ENCODE data around the gene PCID2. TPM values are rescaled to one million over a fixed set of nuclear protein-coding genes. Genes with fewer than 3 reads are reported as not detected.
"Not testable (repeated sequence)": the region's sequence is repeated elsewhere in the genome, so short reads cannot be mapped to it uniquely, and the experiment has no call there.

Gene PCID2
- polyA plus RNA-seq (2013) = 29.9 and 30.4 TPM in 2 replicates

- peak within 1 kb of the TSS; percentile 99 for H3K4me3 ChIP-seq (ENCODE audit: low read depth, low read length)
- H3K18ac ChIP-seq (ENCODE audit: low read length) = peak within 1 kb of the TSS; percentile 90
- H3K79me2 ChIP-seq (ENCODE audit: control insufficient read depth, insufficient read depth, low read length, poor library complexity) = peaks cover 20% of the 10 kb centered on the region
- peak within 1 kb of the TSS; percentile 47 for H2BK12ac ChIP-seq (ENCODE audit: low read length)
- no CpG with 5 or more reads among the region's 103 CpGs for WGBS (ENCODE audit: extremely low coverage, insufficient coverage, insufficient read length)
- H2BK5ac ChIP-seq (ENCODE audit: low read depth, low read length, poor library complexity) = peak within 1 kb of the TSS; percentile 98
- H4K91ac ChIP-seq (ENCODE audit: low read depth, low read length) = peak within 1 kb of the TSS; percentile 100
- peak within 1 kb of the TSS; percentile 98 for H3K14ac ChIP-seq (ENCODE audit: low read length)
- peak within 1 kb of the TSS; percentile 99 for H4K8ac ChIP-seq (ENCODE audit: low read depth, low read length)
- peak within 1 kb of the TSS; percentile 98 for H2BK120ac ChIP-seq (ENCODE audit: insufficient read depth, low read length, poor library complexity)
- peak within 1 kb of the TSS; percentile 95 for H3K4me2 ChIP-seq (ENCODE audit: low read length)
- H4K12ac ChIP-seq (ENCODE audit: low read depth, low read length) = peak within 1 kb of the TSS; percentile 100
- peak; percentile 86 to 96 for DNase-seq
- peak within 1 kb of the TSS; percentile 96 for H2AK5ac ChIP-seq (ENCODE audit: low read length)
- H3K9me3 ChIP-seq (ENCODE audit: insufficient read depth, low read depth, low read length) = peaks cover 5% of the 10 kb centered on the region
- H2AFZ ChIP-seq (ENCODE audit: insufficient read depth, low read length, poor library complexity) = peak within 1 kb of the TSS; percentile 95
- peak within 1 kb of the TSS; percentile 98 for H3K27ac ChIP-seq (ENCODE audit: low read depth, low read length)
- peak within 1 kb of the TSS; percentile 99 for H3K4ac ChIP-seq (ENCODE audit: low read depth, low read length)
- H3K4me1 ChIP-seq (ENCODE audit: control insufficient read depth in 1 of 2, insufficient read depth in 2 of 2, low read length in 2 of 2) = peaks cover 11 to 12% of the 10 kb centered on the region in 2 experiments
- peak within 1 kb of the TSS; percentile 51 for H3K23ac ChIP-seq (ENCODE audit: low read length)
- H3K27me3 ChIP-seq (ENCODE audit: insufficient read depth, low read length) = no peaks in the 10 kb centered on the region
- H3K9ac ChIP-seq (ENCODE audit: low read length) = peak within 1 kb of the TSS; percentile 91
- H3K36me3 ChIP-seq (ENCODE audit: control insufficient read depth in 1 of 2, insufficient read depth in 2 of 2, low read length in 2 of 2) = peaks cover 1 to 7% of the 10 kb centered on the region in 2 experiments
- H3K79me1 ChIP-seq (ENCODE audit: low read length) = peaks cover 20% of the 10 kb centered on the region
Observed at GRCh38 chr13:113208421-113209335, at the start of gene PCID2. Gene PCID2 (minus strand): TSS chr13:113208669. CDS start chr13:113208634, 35 bp downstream.

DNA sequence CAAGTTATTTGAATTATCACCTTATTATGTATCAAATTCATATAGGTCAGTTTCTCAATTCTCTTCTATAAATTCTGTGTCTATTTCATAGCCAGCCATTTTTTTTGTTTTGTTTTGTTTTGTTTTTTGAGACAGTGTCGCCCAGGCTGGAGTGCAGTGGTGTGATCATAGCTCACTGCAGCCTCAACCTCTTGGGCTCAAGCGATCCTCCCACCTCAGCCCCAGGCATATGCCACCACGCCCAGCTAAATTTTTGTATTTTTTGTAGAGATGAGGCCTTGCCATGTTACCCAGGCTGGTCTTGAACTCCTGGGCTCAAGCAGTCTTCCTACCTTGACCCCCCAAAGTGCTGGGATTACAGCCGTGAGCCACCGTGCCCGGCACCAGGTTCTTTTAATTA lies 49.4 kb upstream of the PCID2 start:
- peaks cover 28 to 45% of the 10 kb centered on the region in 2 experiments for H3K36me3 ChIP-seq (ENCODE audit: control insufficient read depth in 1 of 2, insufficient read depth in 2 of 2, low read length in 2 of 2)
- H3K4me2 ChIP-seq (ENCODE audit: low read length); H3K27ac ChIP-seq (ENCODE audit: low read depth, low read length); H2BK5ac ChIP-seq (ENCODE audit: low read depth, low read length, poor library complexity); H3K79me2 ChIP-seq (ENCODE audit: control insufficient read depth, insufficient read depth, low read length, poor library complexity); H3K4ac ChIP-seq (ENCODE audit: low read depth, low read length); H4K8ac ChIP-seq (ENCODE audit: low read depth, low read length); H2AFZ ChIP-seq (ENCODE audit: insufficient read depth, low read length, poor library complexity); DNase-seq; H4K12ac ChIP-seq (ENCODE audit: low read depth, low read length); H3K18ac ChIP-seq (ENCODE audit: low read length); H3K79me1 ChIP-seq (ENCODE audit: low read length); H3K4me1 ChIP-seq (ENCODE audit: control insufficient read depth in 1 of 2, insufficient read depth in 2 of 2, low read length in 2 of 2); H3K14ac ChIP-seq (ENCODE audit: low read length); H3K23ac ChIP-seq (ENCODE audit: low read length); H3K27me3 ChIP-seq (ENCODE audit: insufficient read depth, low read length); H3K9ac ChIP-seq (ENCODE audit: low read length); H2BK12ac ChIP-seq (ENCODE audit: low read length); H2AK5ac ChIP-seq (ENCODE audit: low read length); H4K91ac ChIP-seq (ENCODE audit: low read depth, low read length); H3K9me3 ChIP-seq (ENCODE audit: insufficient read depth, low read depth, low read length); H3K4me3 ChIP-seq (ENCODE audit: low read depth, low read length); H2BK120ac ChIP-seq (ENCODE audit: insufficient read depth, low read length, poor library complexity): not testable (repeated sequence)
- no CpG with 5 or more reads among the region's 6 CpGs for WGBS (ENCODE audit: extremely low coverage, insufficient coverage, insufficient read length)

GRCh38 chr13:113252516-113253095 lies 44.1 kb upstream of the PCID2 start:
- H3K9ac ChIP-seq (ENCODE audit: low read length) = no peak overlapping the region
- no peak overlapping the region for H3K27ac ChIP-seq (ENCODE audit: low read depth, low read length)
- H4K8ac ChIP-seq (ENCODE audit: low read depth, low read length) = no peak overlapping the region
- H3K79me1 ChIP-seq (ENCODE audit: low read length) = no peaks in the 10 kb centered on the region
- H3K23ac ChIP-seq (ENCODE audit: low read length) = no peak overlapping the region
- H3K4me3 ChIP-seq (ENCODE audit: low read depth, low read length) = no peak overlapping the region
- no peak overlapping the region for H2AK5ac ChIP-seq (ENCODE audit: low read length)
- no peak overlapping the region for H2BK120ac ChIP-seq (ENCODE audit: insufficient read depth, low read length, poor library complexity)
- no peak overlapping the region for H2AFZ ChIP-seq (ENCODE audit: insufficient read depth, low read length, poor library complexity)
- H3K4ac ChIP-seq (ENCODE audit: low read depth, low read length) = no peak overlapping the region
- no peaks in the 10 kb centered on the region for H3K79me2 ChIP-seq (ENCODE audit: control insufficient read depth, insufficient read depth, low read length, poor library complexity)
- H3K14ac ChIP-seq (ENCODE audit: low read length) = no peak overlapping the region
- no CpG with 5 or more reads among the region's 11 CpGs for WGBS (ENCODE audit: extremely low coverage, insufficient coverage, insufficient read length)
- peaks cover 37 to 62% of the 10 kb centered on the region in 2 experiments for H3K36me3 ChIP-seq (ENCODE audit: control insufficient read depth in 1 of 2, insufficient read depth in 2 of 2, low read length in 2 of 2)
- no peak overlapping the region for H2BK5ac ChIP-seq (ENCODE audit: low read depth, low read length, poor library complexity)
- H2BK12ac ChIP-seq (ENCODE audit: low read length) = no peak overlapping the region
- no peaks in the 10 kb centered on the region for H3K27me3 ChIP-seq (ENCODE audit: insufficient read depth, low read length)
- H3K4me2 ChIP-seq (ENCODE audit: low read length) = no peak overlapping the region
- H4K12ac ChIP-seq (ENCODE audit: low read depth, low read length) = no peak overlapping the region
- no peaks in the 10 kb centered on the region for H3K4me1 ChIP-seq (ENCODE audit: control insufficient read depth in 1 of 2, insufficient read depth in 2 of 2, low read length in 2 of 2)
- H3K18ac ChIP-seq (ENCODE audit: low read length) = no peak overlapping the region
- no peak overlapping the region for H4K91ac ChIP-seq (ENCODE audit: low read depth, low read length)
- no peaks in the 10 kb centered on the region for H3K9me3 ChIP-seq (ENCODE audit: insufficient read depth, low read depth, low read length)
- DNase-seq = no peak

DNA sequence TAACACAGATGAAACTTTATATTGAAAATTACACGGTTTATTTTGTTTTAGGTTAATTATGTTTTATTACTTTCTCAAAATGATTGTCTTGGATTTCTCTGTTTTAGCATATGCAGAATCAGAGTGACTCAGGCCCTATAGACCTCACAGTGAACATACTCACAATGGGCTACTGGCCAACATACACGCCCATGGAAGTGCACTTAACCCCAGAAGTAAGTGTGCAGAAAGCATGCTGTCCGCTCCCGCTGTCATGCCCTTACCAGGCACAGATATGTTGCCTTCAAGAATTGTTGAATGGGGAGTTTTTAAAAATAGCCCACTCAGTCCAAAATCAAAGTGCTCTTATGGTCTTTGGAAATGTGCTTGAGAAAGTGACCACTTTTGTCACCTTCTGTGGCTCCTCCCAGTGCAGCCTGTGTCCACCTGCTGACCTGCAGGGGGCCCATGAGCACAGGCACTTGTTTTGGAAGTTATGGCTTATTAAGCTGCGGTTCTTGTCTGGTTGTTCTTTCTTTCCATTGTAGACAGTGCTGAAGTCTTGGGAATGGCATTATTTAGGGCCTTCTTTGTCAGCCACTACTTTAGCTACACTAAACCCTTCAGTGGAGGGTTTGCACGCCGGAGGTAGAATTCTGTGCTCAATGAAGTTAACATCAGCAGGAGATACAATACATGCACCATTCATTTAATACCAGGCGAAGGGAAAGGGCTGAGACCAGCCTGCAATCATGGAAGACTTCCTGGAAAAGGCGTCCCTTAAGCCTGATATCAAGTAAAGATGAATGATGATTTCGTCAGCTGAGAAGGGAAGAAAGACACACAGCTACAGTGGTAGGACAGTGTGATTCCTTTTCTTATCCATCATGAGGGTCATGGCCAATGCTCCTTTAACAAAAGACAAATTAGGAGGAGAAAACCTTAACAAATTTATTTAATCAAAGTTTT lies 37.7 kb upstream of the PCID2 start:
- no CpG with 5 or more reads among the region's 10 CpGs for WGBS (ENCODE audit: extremely low coverage, insufficient coverage, insufficient read length)
- H2BK12ac ChIP-seq (ENCODE audit: low read length) = no peak overlapping the region
- H3K9me3 ChIP-seq (ENCODE audit: insufficient read depth, low read depth, low read length) = no peaks in the 10 kb centered on the region

More for the DNA sequence above, 37.7 kb upstream of the PCID2 start:
- H3K4me2 ChIP-seq (ENCODE audit: low read length) = no peak overlapping the region
- no peak overlapping the region for H3K23ac ChIP-seq (ENCODE audit: low read length)
- peak; percentile 29 to 56 for DNase-seq
- no peak overlapping the region for H3K14ac ChIP-seq (ENCODE audit: low read length)
- H3K4me1 ChIP-seq (ENCODE audit: control insufficient read depth in 1 of 2, insufficient read depth in 2 of 2, low read length in 2 of 2) = peaks cover 0 to 8% of the 10 kb centered on the region in 2 experiments
- H3K79me2 ChIP-seq (ENCODE audit: control insufficient read depth, insufficient read depth, low read length, poor library complexity) = no peaks in the 10 kb centered on the region
- no peak overlapping the region for H3K27ac ChIP-seq (ENCODE audit: low read depth, low read length)
- no peak overlapping the region for H3K4ac ChIP-seq (ENCODE audit: low read depth, low read length)
- no peak overlapping the region for H3K9ac ChIP-seq (ENCODE audit: low read length)
- H2BK120ac ChIP-seq (ENCODE audit: insufficient read depth, low read length, poor library complexity) = no peak overlapping the region
- H4K91ac ChIP-seq (ENCODE audit: low read depth, low read length) = no peak overlapping the region
- no peak overlapping the region for H2AFZ ChIP-seq (ENCODE audit: insufficient read depth, low read length, poor library complexity)
- H4K8ac ChIP-seq (ENCODE audit: low read depth, low read length) = no peak overlapping the region
- no peaks in the 10 kb centered on the region for H3K79me1 ChIP-seq (ENCODE audit: low read length)
- H2BK5ac ChIP-seq (ENCODE audit: low read depth, low read length, poor library complexity) = no peak overlapping the region
- H4K12ac ChIP-seq (ENCODE audit: low read depth, low read length) = no peak overlapping the region
- H2AK5ac ChIP-seq (ENCODE audit: low read length) = no peak overlapping the region
- H3K27me3 ChIP-seq (ENCODE audit: insufficient read depth, low read length) = no peaks in the 10 kb centered on the region
- H3K36me3 ChIP-seq (ENCODE audit: control insufficient read depth in 1 of 2, insufficient read depth in 2 of 2, low read length in 2 of 2) = peaks cover 50 to 61% of the 10 kb centered on the region in 2 experiments
- no peak overlapping the region for H3K4me3 ChIP-seq (ENCODE audit: low read depth, low read length)
- H3K18ac ChIP-seq (ENCODE audit: low read length) = no peak overlapping the region

All from trophoblast cell (in vitro differentiated cells and primary cell).